NCI-H345 (cell line): ENCODE results near the gene TRPV5.
"Not testable (repeated sequence)": the region's sequence is repeated elsewhere in the genome, so short reads cannot be mapped to it uniquely, and the experiment has no call there.

Experiments
- DNase-seq: peaks from one replicate; lab custom pipeline; 2025; lab: John Stamatoyannopoulos, UW

TRPV5 gene

GRCh38 chr7:142933624-142934023 lies at the start of gene TRPV5:
Gene TRPV5 (minus strand): TSS chr7:142933746. CDS start chr7:142933459, 287 bp downstream.
- no peak for DNase-seq

GRCh38 chr7:142978402-142978801 lies 44.9 kb upstream of the TRPV5 start:
- DNase-seq: not testable (repeated sequence)

- DNase-seq: no peak
These were observed 41.1 kb upstream of the TRPV5 start for GRCh38 chr7:142974626-142975025.

GRCh38 chr7:142969183-142969582 lies 35.6 kb upstream of the TRPV5 start:
- no peak for DNase-seq

- DNase-seq: no peak
These were observed 34.7 kb upstream of the TRPV5 start for GRCh38 chr7:142968229-142968628.

GRCh38 chr7:142964502-142965246 lies 31.1 kb upstream of the TRPV5 start:
- DNase-seq: no peak

GRCh38 chr7:142963993-142964392 lies 30.4 kb upstream of the TRPV5 start:
- DNase-seq: no peak

GRCh38 chr7:142962991-142963390 lies 29.4 kb upstream of the TRPV5 start:
- no peak for DNase-seq

- DNase-seq: no peak
These were observed 28.7 kb upstream of the TRPV5 start, which contains the start of gene KEL for GRCh38 chr7:142961973-142962926. Gene KEL (minus strand): TSS chr7:142962363. CDS start chr7:142962206, 157 bp downstream.

GRCh38 chr7:142961595-142961972 lies 28.0 kb upstream of the TRPV5 start:
- no peak for DNase-seq

GRCh38 chr7:142960955-142961512 lies 27.5 kb upstream of the TRPV5 start:
- no peak for DNase-seq

GRCh38 chr7:142959202-142959601 lies 25.7 kb upstream of the TRPV5 start:
- DNase-seq: no peak

GRCh38 chr7:142957723-142958122 lies 24.2 kb upstream of the TRPV5 start:
- no peak for DNase-seq

GRCh38 chr7:142956951-142957623 lies 23.5 kb upstream of the TRPV5 start:
- no peak for DNase-seq

- DNase-seq: no peak
These were observed 21.2 kb upstream of the TRPV5 start for GRCh38 chr7:142954680-142955268.

GRCh38 chr7:142950235-142950634 lies 16.7 kb upstream of the TRPV5 start:
- no peak for DNase-seq

- DNase-seq: no peak
These were observed 15.1 kb upstream of the TRPV5 start for GRCh38 chr7:142948603-142949002.

- DNase-seq: no peak
These were observed 11.5 kb upstream of the TRPV5 start for GRCh38 chr7:142945001-142945400.

- no peak for DNase-seq
These were observed 10.2 kb upstream of the TRPV5 start for GRCh38 chr7:142943706-142944268.

- DNase-seq: no peak
These were observed 9.2 kb upstream of the TRPV5 start for GRCh38 chr7:142942746-142943145.

- no peak for DNase-seq
These were observed 8.0 kb upstream of the TRPV5 start for GRCh38 chr7:142941541-142941940.
